K562 (cell line): Measurements from ENCODE around the gene ANKMY2. TPM values are rescaled to one million over a fixed set of nuclear protein-coding genes. Genes with fewer than 3 reads are reported as not detected.

Experiments
- ATF7 ChIP-seq: fragments of 450-650 bp; IDR thresholded peaks from 2 replicates; pipeline ENCODE4 v1.7.1; 2014; ENCODE audit warnings: mild to moderate bottlenecking, moderate library complexity
- ESRRA ChIP-seq: fragments of 450-650 bp; IDR thresholded peaks from 2 replicates; pipeline ENCODE4 v1.6.1; 2014; ENCODE audit warnings: low read depth, mild to moderate bottlenecking, moderate library complexity, borderline replicate concordance
- KLF10 ChIP-seq: fragments of 250-450 bp; sonication (Bioruptor Pico); IDR thresholded peaks from 2 replicates; pipeline ENCODE4 v1.6.1; 2021; ENCODE audit warnings: matching md5 sums
- MAFK ChIP-seq: IDR thresholded peaks from 2 replicates; pipeline ENCODE4 v1.6.1; 2011; ENCODE audit warnings: low read length, improper control_type of control experiment
- NR2F6 ChIP-seq: fragments of 450-650 bp; formaldehyde crosslinking; IDR thresholded peaks from 2 replicates; pipeline ENCODE4 v1.4.0; 2020; ENCODE audit warnings: mild to moderate bottlenecking
- PHTF2 ChIP-seq: fragments of 250-450 bp; sonication (Bioruptor Pico); IDR thresholded peaks from 2 replicates; pipeline ENCODE4 v1.5.0; 2021; ENCODE audit warnings: mild to moderate bottlenecking
- TSC22D4 ChIP-seq: fragments of 450-650 bp; IDR thresholded peaks from 2 replicates; pipeline ENCODE4 v1.6.1; 2016; ENCODE audit warnings: missing genetic modification characterization, missing biosample characterization, control low read depth
- polyA plus RNA-seq, 8 experiments: library from polyadenylated mRNA; depleted of rRNA in 4 of 8; stranded (reverse) in 5 of 8; unstranded in 3 of 8; fragments of >200 nt; fragmentation: Nextera tagmentation in 2 of 8; fragmentation: Illumina TruSeq in 1 of 8; extraction: Ambion mirVana in 2 of 8; extraction: Trizol in 1 of 8; gene quantifications; 2 replicates each; pipeline versions ENCODE4 v1.2.1 to v1.2.3, GENCODE V29; 2011 to 2014; ENCODE audit warnings: inconsistent platforms in 1 of 8, missing spikeins in 1 of 8
- total RNA-seq, 7 experiments: library from RNA; depleted of rRNA in 6 of 7; stranded (reverse); fragments of >200 nt in 6 of 7; fragmentation: Illumina TruSeq in 2 of 7; extraction: Trizol in 2 of 7; gene quantifications; 2 replicates each; pipeline versions ENCODE4 v1.2.1 to v1.2.3, GENCODE V29; 2011 to 2021; ENCODE audit warnings: low replicate concordance in 1 of 7
- TF ChIP-seq, protein P1 (sequence below): fragments of 450-650 bp; IDR thresholded peaks from 2 replicates; pipeline ENCODE4 v1.6.1; 2016; ENCODE audit warnings: mild to moderate bottlenecking, moderate library complexity

Gene ANKMY2
- total and polyA plus RNA-seq, 9 of the 15 experiments (the other 6 are each of a cell fraction or from before 2014, with no cell fraction given): 38.9 to 71.5 (median 48.8) TPM

DNA sequence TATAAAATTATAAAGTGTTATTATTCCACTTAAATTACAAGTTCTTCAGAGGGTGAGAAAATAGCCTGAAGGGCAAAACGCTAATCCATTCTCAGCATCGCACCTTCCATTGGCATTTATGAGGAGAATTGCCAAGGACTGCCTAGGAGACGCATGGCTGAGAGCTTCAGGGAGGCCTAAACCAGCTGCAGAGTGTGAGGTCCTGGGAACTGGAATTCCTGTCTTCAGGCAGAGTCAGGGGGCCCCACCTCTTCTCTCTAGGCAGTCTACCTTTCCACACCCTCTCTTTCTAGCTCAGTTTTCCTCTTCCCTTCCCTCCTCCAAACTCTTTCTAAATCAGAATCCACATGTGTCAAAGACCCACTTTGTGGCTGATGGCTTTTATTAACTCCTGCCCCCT, 83.6 kb downstream of the ANKMY2 start (continued):
- TF ChIP-seq, protein P1, sequence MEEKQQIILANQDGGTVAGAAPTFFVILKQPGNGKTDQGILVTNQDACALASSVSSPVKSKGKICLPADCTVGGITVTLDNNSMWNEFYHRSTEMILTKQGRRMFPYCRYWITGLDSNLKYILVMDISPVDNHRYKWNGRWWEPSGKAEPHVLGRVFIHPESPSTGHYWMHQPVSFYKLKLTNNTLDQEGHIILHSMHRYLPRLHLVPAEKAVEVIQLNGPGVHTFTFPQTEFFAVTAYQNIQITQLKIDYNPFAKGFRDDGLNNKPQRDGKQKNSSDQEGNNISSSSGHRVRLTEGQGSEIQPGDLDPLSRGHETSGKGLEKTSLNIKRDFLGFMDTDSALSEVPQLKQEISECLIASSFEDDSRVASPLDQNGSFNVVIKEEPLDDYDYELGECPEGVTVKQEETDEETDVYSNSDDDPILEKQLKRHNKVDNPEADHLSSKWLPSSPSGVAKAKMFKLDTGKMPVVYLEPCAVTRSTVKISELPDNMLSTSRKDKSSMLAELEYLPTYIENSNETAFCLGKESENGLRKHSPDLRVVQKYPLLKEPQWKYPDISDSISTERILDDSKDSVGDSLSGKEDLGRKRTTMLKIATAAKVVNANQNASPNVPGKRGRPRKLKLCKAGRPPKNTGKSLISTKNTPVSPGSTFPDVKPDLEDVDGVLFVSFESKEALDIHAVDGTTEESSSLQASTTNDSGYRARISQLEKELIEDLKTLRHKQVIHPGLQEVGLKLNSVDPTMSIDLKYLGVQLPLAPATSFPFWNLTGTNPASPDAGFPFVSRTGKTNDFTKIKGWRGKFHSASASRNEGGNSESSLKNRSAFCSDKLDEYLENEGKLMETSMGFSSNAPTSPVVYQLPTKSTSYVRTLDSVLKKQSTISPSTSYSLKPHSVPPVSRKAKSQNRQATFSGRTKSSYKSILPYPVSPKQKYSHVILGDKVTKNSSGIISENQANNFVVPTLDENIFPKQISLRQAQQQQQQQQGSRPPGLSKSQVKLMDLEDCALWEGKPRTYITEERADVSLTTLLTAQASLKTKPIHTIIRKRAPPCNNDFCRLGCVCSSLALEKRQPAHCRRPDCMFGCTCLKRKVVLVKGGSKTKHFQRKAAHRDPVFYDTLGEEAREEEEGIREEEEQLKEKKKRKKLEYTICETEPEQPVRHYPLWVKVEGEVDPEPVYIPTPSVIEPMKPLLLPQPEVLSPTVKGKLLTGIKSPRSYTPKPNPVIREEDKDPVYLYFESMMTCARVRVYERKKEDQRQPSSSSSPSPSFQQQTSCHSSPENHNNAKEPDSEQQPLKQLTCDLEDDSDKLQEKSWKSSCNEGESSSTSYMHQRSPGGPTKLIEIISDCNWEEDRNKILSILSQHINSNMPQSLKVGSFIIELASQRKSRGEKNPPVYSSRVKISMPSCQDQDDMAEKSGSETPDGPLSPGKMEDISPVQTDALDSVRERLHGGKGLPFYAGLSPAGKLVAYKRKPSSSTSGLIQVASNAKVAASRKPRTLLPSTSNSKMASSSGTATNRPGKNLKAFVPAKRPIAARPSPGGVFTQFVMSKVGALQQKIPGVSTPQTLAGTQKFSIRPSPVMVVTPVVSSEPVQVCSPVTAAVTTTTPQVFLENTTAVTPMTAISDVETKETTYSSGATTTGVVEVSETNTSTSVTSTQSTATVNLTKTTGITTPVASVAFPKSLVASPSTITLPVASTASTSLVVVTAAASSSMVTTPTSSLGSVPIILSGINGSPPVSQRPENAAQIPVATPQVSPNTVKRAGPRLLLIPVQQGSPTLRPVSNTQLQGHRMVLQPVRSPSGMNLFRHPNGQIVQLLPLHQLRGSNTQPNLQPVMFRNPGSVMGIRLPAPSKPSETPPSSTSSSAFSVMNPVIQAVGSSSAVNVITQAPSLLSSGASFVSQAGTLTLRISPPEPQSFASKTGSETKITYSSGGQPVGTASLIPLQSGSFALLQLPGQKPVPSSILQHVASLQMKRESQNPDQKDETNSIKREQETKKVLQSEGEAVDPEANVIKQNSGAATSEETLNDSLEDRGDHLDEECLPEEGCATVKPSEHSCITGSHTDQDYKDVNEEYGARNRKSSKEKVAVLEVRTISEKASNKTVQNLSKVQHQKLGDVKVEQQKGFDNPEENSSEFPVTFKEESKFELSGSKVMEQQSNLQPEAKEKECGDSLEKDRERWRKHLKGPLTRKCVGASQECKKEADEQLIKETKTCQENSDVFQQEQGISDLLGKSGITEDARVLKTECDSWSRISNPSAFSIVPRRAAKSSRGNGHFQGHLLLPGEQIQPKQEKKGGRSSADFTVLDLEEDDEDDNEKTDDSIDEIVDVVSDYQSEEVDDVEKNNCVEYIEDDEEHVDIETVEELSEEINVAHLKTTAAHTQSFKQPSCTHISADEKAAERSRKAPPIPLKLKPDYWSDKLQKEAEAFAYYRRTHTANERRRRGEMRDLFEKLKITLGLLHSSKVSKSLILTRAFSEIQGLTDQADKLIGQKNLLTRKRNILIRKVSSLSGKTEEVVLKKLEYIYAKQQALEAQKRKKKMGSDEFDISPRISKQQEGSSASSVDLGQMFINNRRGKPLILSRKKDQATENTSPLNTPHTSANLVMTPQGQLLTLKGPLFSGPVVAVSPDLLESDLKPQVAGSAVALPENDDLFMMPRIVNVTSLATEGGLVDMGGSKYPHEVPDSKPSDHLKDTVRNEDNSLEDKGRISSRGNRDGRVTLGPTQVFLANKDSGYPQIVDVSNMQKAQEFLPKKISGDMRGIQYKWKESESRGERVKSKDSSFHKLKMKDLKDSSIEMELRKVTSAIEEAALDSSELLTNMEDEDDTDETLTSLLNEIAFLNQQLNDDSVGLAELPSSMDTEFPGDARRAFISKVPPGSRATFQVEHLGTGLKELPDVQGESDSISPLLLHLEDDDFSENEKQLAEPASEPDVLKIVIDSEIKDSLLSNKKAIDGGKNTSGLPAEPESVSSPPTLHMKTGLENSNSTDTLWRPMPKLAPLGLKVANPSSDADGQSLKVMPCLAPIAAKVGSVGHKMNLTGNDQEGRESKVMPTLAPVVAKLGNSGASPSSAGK: no peak
- TF ChIP-seq ATF7 (no peak), KLF10 (CRISPR knock-in tag) (no peak), NR2F6 (CRISPR knock-in tag) (no peak), PHTF2 (no peak), ESRRA (no peak), TSC22D4 (tag) (no peak), MAFK (no peak)
